ENCODE measurements around the gene MLST8.
"Not testable (repeated sequence)": the region's sequence is repeated elsewhere in the genome, so short reads cannot be mapped to it uniquely, and the experiment has no call there.

MLST8 gene

DNA sequence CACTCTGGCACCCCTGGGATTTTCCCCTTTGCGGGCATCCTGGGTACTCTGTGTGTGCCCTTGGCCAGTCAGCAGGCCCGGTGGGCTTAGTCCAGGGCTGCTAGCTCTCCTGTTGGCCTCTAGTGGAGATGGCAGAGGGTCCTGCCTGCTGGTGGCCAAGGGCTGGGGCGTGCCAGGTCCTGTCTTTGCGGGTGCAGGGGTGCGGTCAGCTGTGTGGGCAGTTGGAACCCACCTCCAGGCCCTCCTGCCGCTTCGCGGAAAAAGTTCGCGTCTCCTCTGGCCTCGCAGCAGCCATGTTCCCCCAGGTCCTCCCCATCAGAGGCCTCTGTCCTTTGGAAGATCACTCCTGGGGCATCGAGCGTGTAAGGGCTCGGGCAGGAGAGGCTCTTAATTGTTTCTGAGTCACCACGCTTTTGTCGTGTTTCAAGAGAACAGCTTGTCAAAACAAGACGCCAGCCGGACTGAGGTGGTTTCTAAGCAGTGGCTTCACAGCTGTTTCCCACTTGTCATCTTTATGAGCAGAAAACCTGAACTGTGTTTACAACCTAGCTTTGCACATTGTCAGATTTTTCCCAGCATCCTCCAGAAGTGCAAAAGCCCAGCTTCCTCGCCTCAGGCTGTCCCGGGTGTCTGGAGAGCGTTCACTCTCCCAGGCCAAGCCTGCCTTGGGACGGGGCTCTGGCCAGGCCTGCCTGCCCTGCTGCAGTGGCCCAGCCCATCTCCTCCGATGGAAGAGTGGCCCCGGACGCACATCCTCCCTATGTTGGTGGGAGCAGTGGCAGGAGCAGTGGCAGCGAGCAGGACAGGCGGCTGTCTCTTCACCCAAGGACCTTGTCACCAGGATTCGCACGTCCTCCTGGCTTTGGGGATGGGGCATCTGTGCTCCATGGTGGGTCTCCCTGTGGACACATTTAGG, 26.0 kb downstream of the MLST8 start:
- no peak for DNase-seq (ENCODE audit: low read depth in 2 of 2)

DNA sequence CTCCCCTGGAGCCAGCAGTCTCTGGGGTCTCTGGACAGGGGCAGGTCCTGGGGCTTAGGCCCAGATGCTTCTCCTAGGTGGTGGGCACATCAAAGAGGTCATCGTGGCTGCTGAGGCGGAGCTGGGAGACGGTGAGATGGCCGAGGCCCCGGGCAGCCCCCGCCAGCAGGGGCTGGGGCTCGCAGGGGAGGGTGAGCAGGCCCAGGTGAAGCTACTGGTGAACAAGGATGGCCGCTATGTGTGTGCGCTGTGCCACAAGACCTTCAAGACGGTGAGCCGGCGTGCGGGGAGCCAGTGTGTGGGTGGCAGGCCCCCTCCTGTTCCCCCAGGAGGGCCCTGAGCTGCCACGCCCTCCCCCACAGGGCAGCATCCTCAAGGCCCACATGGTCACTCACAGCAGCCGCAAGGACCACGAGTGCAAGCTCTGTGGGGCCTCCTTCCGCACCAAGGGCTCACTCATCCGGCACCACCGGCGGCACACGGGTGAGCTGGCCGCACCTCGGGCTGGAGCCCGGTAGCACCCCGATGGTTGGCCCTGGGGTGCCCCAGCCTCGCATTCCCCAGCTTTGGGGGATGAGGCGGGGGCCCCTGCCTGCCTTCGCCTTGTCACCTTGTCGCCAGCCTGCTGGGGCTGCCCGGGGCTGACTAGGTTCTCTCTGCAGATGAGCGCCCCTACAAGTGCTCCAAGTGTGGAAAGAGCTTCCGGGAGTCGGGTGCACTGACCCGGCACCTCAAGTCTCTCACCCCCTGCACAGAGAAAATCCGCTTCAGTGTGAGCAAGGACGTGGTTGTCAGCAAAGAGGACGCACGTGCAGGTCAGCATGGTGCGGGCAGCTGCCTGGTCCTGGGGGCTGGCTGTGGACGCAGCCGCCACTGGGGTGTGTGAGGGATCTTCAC, 27.1 kb downstream of the MLST8 start:
- no peak for DNase-seq (ENCODE audit: low read depth in 2 of 2)

DNA sequence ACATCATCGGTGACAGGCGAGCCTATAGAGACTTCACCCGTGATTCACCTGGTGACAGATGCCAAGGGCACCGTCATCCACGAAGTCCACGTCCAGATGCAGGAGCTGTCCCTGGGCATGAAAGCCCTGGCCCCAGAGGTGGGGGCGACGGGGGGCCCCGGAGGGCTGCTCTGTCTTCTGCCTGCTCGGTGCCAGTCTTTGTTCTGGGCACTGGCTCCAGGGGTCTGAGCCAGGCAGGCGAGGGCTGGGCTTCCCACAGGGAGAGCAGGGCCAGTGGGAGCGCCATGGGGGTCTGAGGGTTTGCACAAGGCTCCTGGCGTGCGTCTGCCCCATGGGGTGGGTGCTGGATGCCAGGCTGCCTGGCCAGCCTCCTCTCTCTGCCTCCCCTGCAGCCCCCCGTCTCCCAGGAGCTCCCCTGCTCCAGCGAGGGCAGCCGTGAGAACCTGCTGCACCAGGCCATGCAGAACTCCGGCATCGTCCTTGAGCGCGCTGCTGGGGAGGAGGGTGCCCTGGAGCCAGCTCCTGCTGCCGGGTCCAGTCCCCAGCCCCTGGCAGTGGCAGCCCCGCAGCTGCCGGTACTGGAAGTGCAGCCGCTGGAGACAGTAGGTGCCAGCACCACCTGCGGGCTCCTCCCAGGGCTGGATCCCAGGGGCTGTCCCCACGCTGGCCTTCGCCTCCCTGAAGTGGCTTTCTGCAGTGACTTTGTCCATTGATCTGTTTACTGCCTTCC, 28.0 kb downstream of the MLST8 start:
- DNase-seq (ENCODE audit: low read depth in 2 of 2), result no peak

DNA sequence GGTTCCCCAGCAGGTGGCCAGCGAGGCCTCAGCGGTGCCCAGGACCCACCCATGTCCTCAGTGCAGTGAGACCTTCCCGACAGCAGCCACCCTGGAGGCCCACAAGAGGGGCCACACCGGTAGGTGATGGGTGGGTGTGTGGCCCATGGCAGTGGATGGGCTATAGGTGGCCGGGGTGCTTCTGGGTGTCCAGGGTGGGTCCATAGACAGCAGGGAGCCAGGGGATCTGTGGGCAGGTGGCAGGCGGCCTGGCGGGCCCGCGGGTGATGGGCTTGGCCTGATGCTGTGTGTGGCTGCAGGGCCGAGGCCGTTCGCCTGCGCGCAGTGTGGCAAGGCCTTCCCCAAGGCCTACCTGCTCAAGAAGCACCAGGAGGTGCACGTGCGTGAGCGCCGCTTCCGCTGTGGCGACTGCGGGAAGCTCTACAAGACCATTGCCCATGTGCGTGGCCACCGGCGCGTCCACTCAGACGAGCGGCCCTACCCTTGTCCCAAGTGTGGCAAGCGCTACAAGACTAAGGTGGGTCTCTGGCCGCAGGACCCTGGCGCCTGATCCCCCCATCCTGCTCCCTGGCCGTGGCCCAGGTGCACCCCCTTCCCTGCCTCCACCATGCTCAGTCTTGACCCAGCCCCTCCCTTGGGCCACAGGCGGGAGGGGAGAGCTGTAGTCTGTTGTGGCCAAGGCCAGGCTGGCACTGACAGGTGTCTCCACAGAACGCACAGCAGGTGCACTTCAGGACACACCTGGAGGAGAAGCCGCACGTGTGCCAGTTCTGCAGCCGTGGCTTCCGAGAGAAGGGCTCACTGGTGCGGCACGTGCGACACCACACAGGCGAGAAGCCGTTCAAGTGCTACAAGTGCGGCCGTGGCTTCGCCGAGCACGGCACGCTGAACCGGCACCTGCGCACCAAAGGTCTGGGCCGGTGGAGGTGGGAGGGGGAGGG, 28.9 kb downstream of the MLST8 start:
- DNase-seq (ENCODE audit: low read depth in 2 of 2), result no peak

GRCh38 chr16:2234813-2235170, 29.5 kb downstream of the MLST8 start:
- DNase-seq (ENCODE audit: low read depth in 2 of 2), result no peak

DNA sequence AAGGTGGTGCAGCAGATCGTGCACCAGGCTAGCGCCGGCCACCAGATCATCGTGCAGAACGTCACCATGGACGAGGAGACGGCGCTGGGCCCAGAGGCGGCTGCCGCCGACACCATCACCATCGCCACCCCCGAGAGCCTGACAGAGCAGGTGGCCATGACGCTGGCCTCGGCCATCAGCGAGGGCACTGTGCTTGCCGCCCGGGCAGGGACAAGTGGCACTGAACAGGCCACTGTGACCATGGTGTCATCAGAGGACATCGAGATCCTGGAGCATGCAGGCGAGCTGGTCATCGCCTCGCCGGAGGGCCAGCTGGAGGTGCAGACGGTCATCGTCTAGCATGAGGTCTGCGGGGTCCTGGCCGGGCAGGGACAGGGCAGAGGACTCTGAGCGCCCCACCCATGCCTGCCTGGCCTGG, 30.0 kb downstream of the MLST8 start:
- no peak for DNase-seq (ENCODE audit: low read depth in 2 of 2)

DNA sequence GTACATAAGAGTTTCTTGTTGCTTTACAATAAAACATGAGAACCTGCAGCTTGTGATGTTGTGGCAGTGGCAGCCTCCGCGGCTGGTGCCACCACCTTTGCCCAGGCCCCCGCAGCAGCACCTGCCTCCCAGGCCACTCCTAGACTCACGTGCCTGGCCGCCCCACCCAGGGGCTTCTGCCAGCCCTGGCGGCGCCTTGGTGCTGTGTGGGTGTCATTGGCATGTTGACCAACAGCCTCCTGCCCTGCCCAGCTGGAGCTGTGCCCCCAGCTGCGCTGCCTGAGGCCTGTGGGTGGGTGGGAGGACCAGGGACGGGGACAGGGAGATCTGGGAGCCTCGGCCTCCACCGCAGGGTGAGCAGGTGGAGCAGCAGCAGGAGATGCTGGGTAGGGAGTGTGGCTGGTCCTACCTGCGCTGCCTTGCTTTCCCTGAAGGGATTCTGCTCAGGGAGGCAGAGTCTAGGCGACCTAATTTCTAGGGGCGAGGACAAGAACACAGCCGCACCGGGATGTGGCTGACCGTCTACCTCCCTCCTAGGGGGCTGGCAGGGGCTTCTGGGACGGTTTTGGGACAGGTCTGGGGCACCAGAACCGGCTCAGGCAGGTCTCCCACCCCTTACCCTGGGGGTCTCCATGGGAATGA, 30.6 kb downstream of the MLST8 start:
- no peak for DNase-seq (ENCODE audit: low read depth in 2 of 2)

DNA sequence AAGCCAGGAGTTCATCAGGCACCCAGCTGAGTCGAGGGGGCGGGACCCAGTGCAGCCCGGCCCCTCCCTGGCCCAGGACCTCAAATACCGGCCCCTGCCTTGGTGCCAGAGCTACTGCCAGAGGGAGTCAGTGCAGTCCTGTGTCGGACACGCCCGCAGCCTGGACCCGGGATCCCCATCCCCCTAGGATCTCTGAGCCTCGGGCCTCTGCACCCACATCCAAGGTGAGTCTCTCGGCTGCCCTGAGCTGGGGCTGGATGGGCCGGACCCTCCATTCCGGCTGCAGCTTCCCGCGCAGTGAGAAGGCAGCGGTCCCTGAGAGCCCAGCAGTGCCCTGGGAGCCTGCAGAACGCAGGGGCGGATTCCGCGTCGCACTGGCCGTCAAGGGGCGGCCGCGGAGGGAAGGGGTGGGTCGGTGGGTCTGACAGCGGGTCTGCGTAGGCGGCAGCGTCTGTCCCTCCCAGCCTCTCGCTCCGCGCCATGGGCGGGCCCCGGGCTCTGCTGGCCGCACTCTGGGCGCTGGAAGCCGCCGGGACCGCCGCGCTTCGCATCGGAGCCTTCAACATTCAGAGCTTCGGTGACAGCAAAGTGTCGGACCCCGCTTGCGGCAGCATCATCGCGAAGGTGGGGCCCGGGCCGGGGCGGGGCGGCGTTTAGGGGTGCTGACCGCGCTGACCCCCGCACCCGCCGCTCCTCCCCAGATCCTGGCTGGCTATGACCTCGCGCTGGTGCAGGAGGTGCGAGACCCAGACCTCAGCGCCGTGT, 31.3 kb downstream of the MLST8 start, which contains the start of gene DNASE1L2:
DNASE1L2 (plus strand) TSS at position 108 of the 765 bp plus-strand sequence; CDS start at position 481, 373 bp downstream.
- DNase-seq (ENCODE audit: low read depth in 2 of 2), result no peak

DNA sequence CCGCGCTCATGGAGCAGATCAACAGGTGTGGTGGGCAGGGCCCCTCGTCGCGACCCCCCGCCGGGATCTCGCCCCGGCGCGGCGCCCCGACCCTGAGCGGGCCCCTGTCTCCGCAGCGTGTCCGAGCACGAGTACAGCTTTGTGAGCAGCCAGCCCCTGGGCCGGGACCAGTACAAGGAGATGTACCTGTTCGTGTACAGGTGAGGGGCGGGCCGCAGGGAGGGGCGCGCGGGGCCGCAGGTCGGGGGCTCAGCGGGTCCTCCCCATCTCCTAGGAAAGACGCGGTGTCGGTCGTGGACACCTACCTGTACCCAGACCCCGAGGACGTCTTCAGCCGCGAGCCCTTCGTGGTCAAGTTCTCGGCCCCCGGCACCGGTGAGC, 31.8 kb downstream of the MLST8 start:
- no peak for DNase-seq (ENCODE audit: low read depth in 2 of 2)

GRCh38 chr16:2237493-2238149, 32.4 kb downstream of the MLST8 start:
- DNase-seq (ENCODE audit: low read depth in 2 of 2), result no peak

- DNase-seq (ENCODE audit: low read depth in 2 of 2), result no peak
Observed at GRCh38 chr16:2238150-2238837, 33.0 kb downstream of the MLST8 start.

- no peak for DNase-seq (ENCODE audit: low read depth in 2 of 2)
Observed at GRCh38 chr16:2238838-2239675, 33.8 kb downstream of the MLST8 start.

GRCh38 chr16:2240331-2240730, 35.1 kb downstream of the MLST8 start:
- DNase-seq (ENCODE audit: low read depth in 2 of 2), result not testable (repeated sequence)

DNA sequence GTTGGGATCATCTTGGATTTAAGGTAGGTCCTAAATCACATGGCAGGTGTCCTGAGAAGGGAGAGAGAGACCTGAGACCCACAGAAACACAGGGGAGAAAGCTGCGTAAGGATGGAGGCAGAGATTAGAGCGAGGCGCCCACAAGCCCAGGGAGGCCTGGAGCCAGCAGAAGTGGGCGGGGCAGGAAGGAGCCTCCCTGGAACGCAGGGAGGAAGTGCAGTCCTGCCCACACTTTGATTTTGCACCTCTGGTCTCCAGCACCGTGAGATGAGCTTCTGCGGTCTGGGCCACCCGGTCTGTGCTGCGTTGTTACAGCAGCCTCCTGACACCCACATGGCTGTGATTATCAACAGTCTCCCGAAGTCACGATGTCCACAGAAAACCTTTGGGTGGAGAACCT, 37.3 kb downstream of the MLST8 start:
- DNase-seq (ENCODE audit: low read depth in 2 of 2), result no peak

GRCh38 chr16:2243031-2243528, 37.8 kb downstream of the MLST8 start:
- DNase-seq (ENCODE audit: low read depth in 2 of 2), result no peak

GRCh38 chr16:2243781-2244180, 38.5 kb downstream of the MLST8 start:
- no peak for DNase-seq (ENCODE audit: low read depth in 2 of 2)

- DNase-seq (ENCODE audit: low read depth in 2 of 2), result no peak
Observed at GRCh38 chr16:2244301-2244700, 39.0 kb downstream of the MLST8 start.

All from activated CD8-positive, alpha-beta memory T cell treated with anti-CD3 and anti-CD28 coated beads for 4 hours (primary cell).